Measurements from ENCODE around the gene SMIM32.

DNA sequence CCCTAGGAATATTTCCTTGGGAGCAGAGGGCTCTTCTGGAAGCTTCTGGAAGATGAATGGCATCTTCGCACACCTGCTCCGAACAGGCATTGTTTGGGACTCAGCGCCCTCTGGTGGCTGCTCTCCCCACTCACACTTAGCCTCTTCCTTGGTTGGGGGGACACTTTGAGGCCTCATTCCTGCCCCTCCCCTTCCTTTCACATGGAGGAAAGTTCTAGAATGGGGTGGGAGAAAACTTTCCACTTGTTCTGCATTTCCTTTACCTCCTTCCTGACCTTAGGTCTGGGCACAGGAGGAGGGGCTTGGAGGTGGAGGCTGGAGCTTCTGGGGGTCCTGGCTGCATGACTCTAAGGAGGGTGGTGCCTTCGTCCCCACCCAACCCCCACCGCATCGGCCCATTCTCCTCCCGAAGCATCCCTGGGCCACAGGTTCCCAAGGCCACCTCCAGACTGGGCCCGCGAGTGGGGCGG, 19.3 kb upstream of the SMIM32 start:
- TF ChIP-seq, protein P1, sequence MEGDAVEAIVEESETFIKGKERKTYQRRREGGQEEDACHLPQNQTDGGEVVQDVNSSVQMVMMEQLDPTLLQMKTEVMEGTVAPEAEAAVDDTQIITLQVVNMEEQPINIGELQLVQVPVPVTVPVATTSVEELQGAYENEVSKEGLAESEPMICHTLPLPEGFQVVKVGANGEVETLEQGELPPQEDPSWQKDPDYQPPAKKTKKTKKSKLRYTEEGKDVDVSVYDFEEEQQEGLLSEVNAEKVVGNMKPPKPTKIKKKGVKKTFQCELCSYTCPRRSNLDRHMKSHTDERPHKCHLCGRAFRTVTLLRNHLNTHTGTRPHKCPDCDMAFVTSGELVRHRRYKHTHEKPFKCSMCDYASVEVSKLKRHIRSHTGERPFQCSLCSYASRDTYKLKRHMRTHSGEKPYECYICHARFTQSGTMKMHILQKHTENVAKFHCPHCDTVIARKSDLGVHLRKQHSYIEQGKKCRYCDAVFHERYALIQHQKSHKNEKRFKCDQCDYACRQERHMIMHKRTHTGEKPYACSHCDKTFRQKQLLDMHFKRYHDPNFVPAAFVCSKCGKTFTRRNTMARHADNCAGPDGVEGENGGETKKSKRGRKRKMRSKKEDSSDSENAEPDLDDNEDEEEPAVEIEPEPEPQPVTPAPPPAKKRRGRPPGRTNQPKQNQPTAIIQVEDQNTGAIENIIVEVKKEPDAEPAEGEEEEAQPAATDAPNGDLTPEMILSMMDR (conservative IDR thresholded peaks at IDR 0.05): peak; percentile 90
- TF ChIP-seq ZFX (IDR thresholded peaks at IDR 0.05): no peak
